Panc1 (cell line): ENCODE results near the gene CCDC159. TPM values are rescaled to one million over a fixed set of nuclear protein-coding genes. Genes with fewer than 3 reads are reported as not detected.

Experiments
- ATAC-seq: fragments of 200-7000 bp; cut with Tn5 transposase; 2 replicates; pipeline ENCODE4 v1.9.1; 2020; ENCODE audit warnings: mild to moderate bottlenecking, moderate library complexity
- BruUV-seq: library from RNA; stranded (reverse); fragments of 400-500 nt; replicated peaks from 2 replicates; lab custom pipeline; 2021; lab: Mats Ljungman, UMichigan
- CTCF ChIA-PET: fragments of 300-600 bp; sonication (Branson Sonifier 250); formaldehyde crosslinking; loops from one replicate; lab custom pipeline; 2022; ENCODE audit warnings: antibody characterized with exemption; lab: Charles Lee
- POLR2A ChIA-PET: fragments of 300-600 bp; sonication (Branson Sonifier 250); formaldehyde crosslinking; loops from one replicate; lab custom pipeline; 2022; ENCODE audit warnings: antibody characterized with exemption; lab: Charles Lee
- DNase-seq: peaks from one replicate; pipeline ENCODE4 v3.0.0-alpha.2; 2010; ENCODE audit warnings: low read depth, low spot score
- H3K27ac ChIP-seq: 2 replicates; pipeline ENCODE4 v1.5.1; 2011; ENCODE audit warnings: mild to moderate bottlenecking, low read length, inconsistent platforms
- H3K27me3 ChIP-seq: fragments of 200-500 bp; sonication (Bioruptor generic); 2 replicates; pipeline ENCODE4 v1.6.0; 2014; ENCODE audit warnings: low read length, inconsistent platforms; ENCODE audit not compliant: control insufficient read depth, insufficient read depth
- H3K36me3 ChIP-seq: fragments of 200-500 bp; sonication (Bioruptor generic); 2 replicates; pipeline ENCODE4 v1.5.1; 2014; ENCODE audit warnings: inconsistent platforms, mild to moderate bottlenecking, low read length, moderate library complexity; ENCODE audit not compliant: control insufficient read depth, insufficient read depth
- H3K4me1 ChIP-seq: 2 replicates; pipeline ENCODE4 v1.5.1; 2011; ENCODE audit warnings: inconsistent platforms, mild to moderate bottlenecking, low read length, moderate library complexity; ENCODE audit not compliant: control insufficient read depth, insufficient read depth
- H3K4me3 ChIP-seq, 2 experiments: 2 replicates each; pipeline ENCODE4 v1.5.1; 2011 to 2012; ENCODE audit warnings: low read depth in 2 of 2, low read length in 2 of 2, mild to moderate bottlenecking in 2 of 2, inconsistent platforms in 1 of 2, moderate library complexity in 1 of 2
- H3K9me3 ChIP-seq: fragments of 200-500 bp; sonication (Bioruptor generic); 2 replicates; pipeline ENCODE4 v1.5.1; 2014; ENCODE audit warnings: low read depth, mild to moderate bottlenecking, inconsistent platforms, low read length, moderate library complexity; ENCODE audit not compliant: control insufficient read depth, insufficient read depth
- POLR2AphosphoS5 ChIP-seq: IDR thresholded peaks from 2 replicates; pipeline ENCODE4 v1.6.1; 2012; ENCODE audit warnings: mild to moderate bottlenecking, low read depth, low read length, moderate library complexity
- SIN3A ChIP-seq: IDR thresholded peaks from 2 replicates; pipeline ENCODE4 v1.6.1; 2012; ENCODE audit warnings: low read depth, mild to moderate bottlenecking, low read length, moderate library complexity, borderline replicate concordance; ENCODE audit not compliant: insufficient read depth
- TCF7L2 ChIP-seq: IDR thresholded peaks from 2 replicates; pipeline ENCODE4 v1.6.1; 2011; ENCODE audit warnings: mild to moderate bottlenecking, low read depth, low read length, inconsistent platforms
- in situ Hi-C: cut with HindIII; loops from 2 replicates; pipeline ENCODE4 v1.10.0; 2016; ENCODE audit warnings: low sequenced_read_pairs, low pct_unique_long_range_greater_than_20kb
- intact Hi-C: fragments of 100-400 bp; cut with micrococcal nuclease; formaldehyde crosslinking; loops from one replicate; pipeline ENCODE4 v1.10.0; 2022; ENCODE audit not compliant: unreplicated experiment
- total RNA-seq: library from RNA; stranded (reverse); gene quantifications from one replicate; pipeline ENCODE4 v1.2.1, GENCODE V29; 2021; ENCODE audit not compliant: unreplicated experiment
- TF ChIP-seq, protein P1 (sequence below), 2 experiments: IDR thresholded peaks; 2 replicates each; pipeline ENCODE4 v1.6.1; 2011 to 2012; ENCODE audit warnings: low read depth in 2 of 2, control low read depth in 1 of 2, low read length in 1 of 2, mild to moderate bottlenecking in 1 of 2, moderate library complexity in 1 of 2; ENCODE audit not compliant: insufficient read depth in 1 of 2
- TF ChIP-seq, protein P2 (sequence below): fragments of 450-650 bp; IDR thresholded peaks from 2 replicates; pipeline ENCODE4 v1.5.1; 2017; ENCODE audit warnings: mild to moderate bottlenecking

CCDC159 gene
- total RNA-seq, 1 experiment from 2014 or later = 46.6 TPM

DNA sequence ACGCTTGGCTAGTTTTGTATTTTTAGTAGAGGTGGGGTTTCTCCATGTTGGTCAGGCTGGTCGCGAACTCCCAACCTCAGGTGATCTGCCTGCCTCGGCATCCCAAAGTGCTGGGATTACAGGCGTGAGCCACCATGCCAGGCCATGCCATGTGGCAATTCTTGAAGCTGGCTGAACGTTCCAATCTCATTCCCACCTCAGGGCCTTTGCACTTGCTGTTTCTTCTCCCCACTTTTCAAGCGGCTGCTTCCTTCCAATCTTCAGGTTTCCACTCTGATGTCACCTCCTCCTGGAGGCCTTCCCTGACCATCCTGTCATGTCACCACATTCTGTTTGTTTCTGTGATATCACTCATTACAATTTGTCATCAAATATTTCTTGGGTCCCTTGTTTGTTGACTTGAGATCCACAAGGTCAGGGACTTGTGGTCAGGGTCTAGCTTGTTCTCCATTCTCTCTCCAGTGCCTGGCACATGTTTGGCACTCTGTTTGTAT, 33.6 kb downstream of the CCDC159 start:
- TSS peak; percentile 90 for BruUV-seq
- Histone ChIP-seq H3K27me3 (no peaks in the 10 kb centered on the region), H3K36me3 (no peaks in the 10 kb centered on the region; the same call in 1 of the 2 replicates), H3K4me3 (peak overlapping the region; percentile 62 to 75), H3K9me3 (no peaks in the 10 kb centered on the region), H3K4me1 (peaks cover 33% of the 10 kb centered on the region), H3K27ac (peak overlapping the region; percentile 91)
- POLR2A ChIA-PET = no interaction called here
- intact Hi-C loops = loop anchor here (2.0 kb wide), 1 partner anchor 67 kb away; no protein-coding TSS in a partner anchor
- in situ Hi-C loops = no loop called here
- ATAC-seq (no peak), DNase-seq (no peak)
- TF ChIP-seq, protein P1, sequence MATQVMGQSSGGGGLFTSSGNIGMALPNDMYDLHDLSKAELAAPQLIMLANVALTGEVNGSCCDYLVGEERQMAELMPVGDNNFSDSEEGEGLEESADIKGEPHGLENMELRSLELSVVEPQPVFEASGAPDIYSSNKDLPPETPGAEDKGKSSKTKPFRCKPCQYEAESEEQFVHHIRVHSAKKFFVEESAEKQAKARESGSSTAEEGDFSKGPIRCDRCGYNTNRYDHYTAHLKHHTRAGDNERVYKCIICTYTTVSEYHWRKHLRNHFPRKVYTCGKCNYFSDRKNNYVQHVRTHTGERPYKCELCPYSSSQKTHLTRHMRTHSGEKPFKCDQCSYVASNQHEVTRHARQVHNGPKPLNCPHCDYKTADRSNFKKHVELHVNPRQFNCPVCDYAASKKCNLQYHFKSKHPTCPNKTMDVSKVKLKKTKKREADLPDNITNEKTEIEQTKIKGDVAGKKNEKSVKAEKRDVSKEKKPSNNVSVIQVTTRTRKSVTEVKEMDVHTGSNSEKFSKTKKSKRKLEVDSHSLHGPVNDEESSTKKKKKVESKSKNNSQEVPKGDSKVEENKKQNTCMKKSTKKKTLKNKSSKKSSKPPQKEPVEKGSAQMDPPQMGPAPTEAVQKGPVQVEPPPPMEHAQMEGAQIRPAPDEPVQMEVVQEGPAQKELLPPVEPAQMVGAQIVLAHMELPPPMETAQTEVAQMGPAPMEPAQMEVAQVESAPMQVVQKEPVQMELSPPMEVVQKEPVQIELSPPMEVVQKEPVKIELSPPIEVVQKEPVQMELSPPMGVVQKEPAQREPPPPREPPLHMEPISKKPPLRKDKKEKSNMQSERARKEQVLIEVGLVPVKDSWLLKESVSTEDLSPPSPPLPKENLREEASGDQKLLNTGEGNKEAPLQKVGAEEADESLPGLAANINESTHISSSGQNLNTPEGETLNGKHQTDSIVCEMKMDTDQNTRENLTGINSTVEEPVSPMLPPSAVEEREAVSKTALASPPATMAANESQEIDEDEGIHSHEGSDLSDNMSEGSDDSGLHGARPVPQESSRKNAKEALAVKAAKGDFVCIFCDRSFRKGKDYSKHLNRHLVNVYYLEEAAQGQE (IDR thresholded peaks at IDR 0.05; ENCODE audit: insufficient read depth in 1 of 2, low read depth in 2 of 2, low read length in 1 of 2) = no peak
- TF ChIP-seq SIN3A (no peak), TCF7L2 (no peak), POLR2AphosphoS5 (no peak)
- TF ChIP-seq, protein P2, sequence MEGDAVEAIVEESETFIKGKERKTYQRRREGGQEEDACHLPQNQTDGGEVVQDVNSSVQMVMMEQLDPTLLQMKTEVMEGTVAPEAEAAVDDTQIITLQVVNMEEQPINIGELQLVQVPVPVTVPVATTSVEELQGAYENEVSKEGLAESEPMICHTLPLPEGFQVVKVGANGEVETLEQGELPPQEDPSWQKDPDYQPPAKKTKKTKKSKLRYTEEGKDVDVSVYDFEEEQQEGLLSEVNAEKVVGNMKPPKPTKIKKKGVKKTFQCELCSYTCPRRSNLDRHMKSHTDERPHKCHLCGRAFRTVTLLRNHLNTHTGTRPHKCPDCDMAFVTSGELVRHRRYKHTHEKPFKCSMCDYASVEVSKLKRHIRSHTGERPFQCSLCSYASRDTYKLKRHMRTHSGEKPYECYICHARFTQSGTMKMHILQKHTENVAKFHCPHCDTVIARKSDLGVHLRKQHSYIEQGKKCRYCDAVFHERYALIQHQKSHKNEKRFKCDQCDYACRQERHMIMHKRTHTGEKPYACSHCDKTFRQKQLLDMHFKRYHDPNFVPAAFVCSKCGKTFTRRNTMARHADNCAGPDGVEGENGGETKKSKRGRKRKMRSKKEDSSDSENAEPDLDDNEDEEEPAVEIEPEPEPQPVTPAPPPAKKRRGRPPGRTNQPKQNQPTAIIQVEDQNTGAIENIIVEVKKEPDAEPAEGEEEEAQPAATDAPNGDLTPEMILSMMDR = no peak
- CTCF ChIA-PET = interaction anchor here (0.6 kb wide), 1 partner anchor 36 kb away, joined by 4 read pairs; no protein-coding TSS in a partner anchor

DNA sequence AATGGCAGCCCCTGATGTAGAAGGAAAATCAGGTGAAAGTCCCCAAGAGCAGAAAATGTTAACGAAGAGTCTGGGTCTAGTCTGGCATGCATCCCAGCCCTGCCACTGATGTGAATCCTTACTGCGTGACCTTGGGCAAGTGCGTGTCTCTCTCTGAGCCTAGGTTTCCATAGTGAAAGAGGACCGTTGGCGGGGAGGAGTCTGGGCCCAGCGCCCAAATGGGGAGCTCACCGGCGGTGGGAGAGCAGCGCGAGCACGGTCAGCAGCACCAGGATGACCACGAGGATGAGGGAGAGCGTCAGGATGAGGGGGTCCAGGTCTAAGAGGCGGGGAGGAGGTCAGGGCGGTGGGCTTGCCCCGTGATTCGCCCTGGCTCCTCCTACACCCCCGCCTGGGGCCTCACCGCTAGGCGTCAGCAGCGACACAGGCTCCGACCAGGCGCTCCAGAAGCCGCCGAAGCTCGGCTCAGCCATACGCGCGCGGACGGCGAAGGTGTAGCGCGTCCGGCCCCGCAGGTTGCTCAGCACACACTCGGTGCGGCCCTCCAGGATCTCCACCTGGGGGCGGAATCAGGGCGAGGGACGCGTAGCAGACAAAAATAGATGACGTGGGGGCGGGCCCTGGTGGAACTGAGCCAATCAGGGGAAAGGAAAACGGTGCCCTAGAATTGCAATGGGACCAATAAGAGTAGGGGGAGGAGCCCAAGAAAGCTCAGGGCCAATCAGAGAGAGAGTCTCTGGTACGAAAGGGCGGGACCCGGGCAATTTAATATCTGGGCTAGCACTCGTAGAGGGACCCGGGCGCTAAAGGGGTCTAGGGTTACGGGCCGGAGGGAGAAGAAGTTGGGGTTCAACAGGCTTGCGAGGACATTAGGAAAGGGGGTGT, 34.6 kb downstream of the CCDC159 start:
- ATAC-seq (peak; percentile 83), DNase-seq (peak; percentile 88)
- CTCF ChIA-PET = interaction anchor here (0.6 to 1.6 kb wide), 9 partner anchors 10 to 214 kb away, joined by 3 to 6 read pairs (median 4); partner anchors contain the start of gene PRKCSH
- peak overlapping the region; percentile 62 to 75 for H3K4me3 ChIP-seq
- peak; percentile 84 for TF ChIP-seq POLR2AphosphoS5
- TF ChIP-seq, protein P1 (IDR thresholded peaks at IDR 0.05; ENCODE audit: insufficient read depth in 1 of 2, low read depth in 2 of 2, low read length in 1 of 2) = no peak
- TF ChIP-seq SIN3A = peak; percentile 88
- TF ChIP-seq, protein P2 = peak; percentile 79
- H3K27ac ChIP-seq = peak overlapping the region; percentile 91
- in situ Hi-C loops = no loop called here
- H3K9me3 ChIP-seq = no peaks in the 10 kb centered on the region
- BruUV-seq = no TSS peak
- peaks cover 29% of the 10 kb centered on the region for H3K4me1 ChIP-seq
- no peaks in the 10 kb centered on the region for H3K27me3 ChIP-seq
- intact Hi-C loops = loop anchor here (2.0 kb wide), 1 partner anchor 66 kb away; no protein-coding TSS in a partner anchor
- no peaks in the 10 kb centered on the region; the same call in 1 of the 2 replicates for H3K36me3 ChIP-seq
- POLR2A ChIA-PET = interaction anchor here (0.6 kb wide), 1 partner anchor 165 kb away, joined by 6 read pairs; no protein-coding TSS in a partner anchor
